SU-DHL-6 (cell line): Measurements from ENCODE around the gene RNF146.
"Not testable (repeated sequence)": the region's sequence is repeated elsewhere in the genome, so short reads cannot be mapped to it uniquely, and the experiment has no call there.

Experiments
- H2AFZ ChIP-seq: fragments of 200-600 bp; sonication (generic); 2 replicates; pipeline ENCODE4 v1.6.1; 2014; ENCODE audit warnings: low read depth, mild to moderate bottlenecking, moderate library complexity, mixed read lengths, antibody characterized with exemption, low read length; ENCODE audit not compliant: severe bottlenecking
- H3F3A ChIP-seq: fragments of 200-600 bp; shearing (Covaris generic); 2 replicates; pipeline ENCODE4 v1.6.0; 2016; ENCODE audit warnings: antibody characterized with exemption, mild to moderate bottlenecking; ENCODE audit not compliant: insufficient read depth
- H3K27ac ChIP-seq: fragments of 200-600 bp; sonication (generic); 2 replicates; pipeline ENCODE4 v1.5.1; 2016; ENCODE audit warnings: low read depth, mild to moderate bottlenecking, low read length, moderate library complexity, mixed read lengths
- H3K27me3 ChIP-seq: fragments of 200-600 bp; sonication (generic), shearing (Covaris generic); 2 replicates; pipeline ENCODE4 v1.6.0; 2014; ENCODE audit warnings: mild to moderate bottlenecking, low read length
- H3K36me3 ChIP-seq: fragments of 200-600 bp; sonication (generic); 2 replicates; pipeline ENCODE4 v1.6.1; 2014; ENCODE audit warnings: mild to moderate bottlenecking, low read length, mixed read lengths
- H3K4me2 ChIP-seq: fragments of 300-600, 200-600 bp; shearing (Covaris generic), sonication (generic); 2 replicates; pipeline ENCODE4 v1.6.0; 2014; ENCODE audit warnings: low read length, low read depth, mild to moderate bottlenecking; ENCODE audit not compliant: poor library complexity, severe bottlenecking
- H3K4me3 ChIP-seq: fragments of 200-600 bp; sonication (generic); 2 replicates; pipeline ENCODE4 v1.5.1; 2014; ENCODE audit warnings: antibody characterized with exemption, low read length, mild to moderate bottlenecking, mixed read lengths; ENCODE audit not compliant: insufficient read depth, poor library complexity, severe bottlenecking
- H3K79me2 ChIP-seq: fragments of 200-600 bp; sonication (generic); 2 replicates; pipeline ENCODE4 v1.6.1; 2014; ENCODE audit warnings: mild to moderate bottlenecking, low read length, moderate library complexity; ENCODE audit not compliant: insufficient read depth
- H3K9ac ChIP-seq: fragments of 200-600 bp; sonication (generic); 2 replicates; pipeline ENCODE4 v1.7.0; 2014; ENCODE audit warnings: mild to moderate bottlenecking, low read length
- H3K9me2 ChIP-seq: fragments of 200-600 bp; sonication (generic); replicated peaks from 2 replicates; pipeline ENCODE4 v1.6.1; 2014; ENCODE audit warnings: low read length; ENCODE audit not compliant: insufficient read depth
- H3K9me3 ChIP-seq: fragments of 200-600 bp; sonication (generic); 2 replicates; pipeline ENCODE4 v1.6.1; 2014; ENCODE audit warnings: low read length, mixed read lengths; ENCODE audit not compliant: insufficient read depth
- H4K20me1 ChIP-seq: fragments of 200-600 bp; sonication (generic); 2 replicates; pipeline ENCODE4 v1.6.1; 2014; ENCODE audit warnings: low read depth, mild to moderate bottlenecking, antibody characterized with exemption, low read length, moderate library complexity, mixed read lengths
- CTCF ChIP-seq: fragments of 200-600 bp; sonication (generic); IDR thresholded peaks from one replicate; pipeline ENCODE4 v1.5.1; 2017; ENCODE audit warnings: antibody characterized with exemption, mild to moderate bottlenecking, low read length, moderate library complexity; ENCODE audit not compliant: insufficient read depth, poor library complexity, severe bottlenecking
- EZH2phosphoT487 ChIP-seq: fragments of 200-600 bp; sonication (generic), shearing (Covaris generic); conservative IDR thresholded peaks from 2 replicates; pipeline ENCODE4 v1.6.1; 2018; ENCODE audit warnings: mild to moderate bottlenecking, antibody characterized with exemption, low read length, moderate library complexity, mixed read lengths

RNF146 gene

GRCh38 chr6:127222418-127222817 lies 44.2 kb upstream of the RNF146 start:
- no peak for TF ChIP-seq CTCF

GRCh38 chr6:127225497-127225896 lies 41.2 kb upstream of the RNF146 start:
- H3K4me2 ChIP-seq: no peak overlapping the region
- H3K4me3 ChIP-seq: no peak overlapping the region
- H3K36me3 ChIP-seq: no peaks in the 10 kb centered on the region
- no peak overlapping the region for H3K9ac ChIP-seq
- H3K9me2 ChIP-seq: no peaks in the 10 kb centered on the region
- H4K20me1 ChIP-seq: no peaks in the 10 kb centered on the region
- TF ChIP-seq CTCF (no peak), EZH2phosphoT487 (no peak)
- no peaks in the 10 kb centered on the region for H3K27me3 ChIP-seq
- no peak overlapping the region for H3K27ac ChIP-seq
- no peaks in the 10 kb centered on the region for H3K79me2 ChIP-seq
- no peaks in the 10 kb centered on the region for H3K9me3 ChIP-seq
- no peaks in the 10 kb centered on the region for H3F3A ChIP-seq
- H2AFZ ChIP-seq: no peak overlapping the region

More at GRCh38 chr6:127222418-127222817, 44.2 kb upstream of the RNF146 start:
- no peaks in the 10 kb centered on the region for H3F3A ChIP-seq
- no peaks in the 10 kb centered on the region for H4K20me1 ChIP-seq
- H3K27me3 ChIP-seq: no peaks in the 10 kb centered on the region
- H3K79me2 ChIP-seq: no peaks in the 10 kb centered on the region
- no peaks in the 10 kb centered on the region for H3K36me3 ChIP-seq
- no peak overlapping the region for H3K9ac ChIP-seq
- no peak overlapping the region for H3K4me3 ChIP-seq
- no peak overlapping the region for H3K27ac ChIP-seq
- no peaks in the 10 kb centered on the region for H3K9me2 ChIP-seq
- no peaks in the 10 kb centered on the region for H3K9me3 ChIP-seq
- no peak overlapping the region for H2AFZ ChIP-seq
- H3K4me2 ChIP-seq: no peak overlapping the region

GRCh38 chr6:127233819-127234218 lies 32.8 kb upstream of the RNF146 start:
- not testable (repeated sequence) for H3K9me3 ChIP-seq, H3K79me2 ChIP-seq, H4K20me1 ChIP-seq, H3K36me3 ChIP-seq, H3K9me2 ChIP-seq, H2AFZ ChIP-seq, H3K9ac ChIP-seq, H3F3A ChIP-seq, H3K4me3 ChIP-seq, H3K4me2 ChIP-seq, H3K27ac ChIP-seq, H3K27me3 ChIP-seq

GRCh38 chr6:127243501-127243900 lies 23.2 kb upstream of the RNF146 start:
- Histone ChIP-seq H3K9ac (no peak overlapping the region), H3K9me3 (no peaks in the 10 kb centered on the region), H3K79me2 (no peaks in the 10 kb centered on the region), H3K27me3 (no peaks in the 10 kb centered on the region), H3K4me2 (no peak overlapping the region), H3K36me3 (no peaks in the 10 kb centered on the region), H4K20me1 (no peaks in the 10 kb centered on the region), H3K4me3 (no peak overlapping the region), H3K27ac (no peak overlapping the region), H2AFZ (no peak overlapping the region), H3K9me2 (no peaks in the 10 kb centered on the region), H3F3A (no peaks in the 10 kb centered on the region)
- TF ChIP-seq EZH2phosphoT487 (no peak), CTCF (no peak)
